Breast epithelium (tissue), 3 donors: ENCODE measurements around the gene DGAT2.

Experiments used
- CTCF ChIP-seq, 3 donors: fragments of 450-650 bp; IDR thresholded peaks; one replicate each; pipeline ENCODE4 v1.5.1; 2016 to 2017; ENCODE audit warnings: antibody characterized with exemption in 3 of 3, mild to moderate bottlenecking in 3 of 3, moderate library complexity in 3 of 3
- POLR2A ChIP-seq: fragments of 450-650 bp; IDR thresholded peaks from one replicate; pipeline ENCODE4 v1.6.1; 2016; ENCODE audit warnings: antibody characterized with exemption, mild to moderate bottlenecking, moderate library complexity

GRCh38 chr11:75783416-75784084 is 15.0 kb downstream of the DGAT2 start:
- TF ChIP-seq CTCF (IDR thresholded peaks at IDR 0.05) (no peak), POLR2A (no peak)
